Activated CD4-positive, alpha-beta T cell treated with anti-CD3 and anti-CD28 coated beads, Interleukin-2, amount 50 U/mL, for 24 hours (primary cell): Measurements from ENCODE around the gene SLC18B1.

Experiments used
- DNase-seq, 2 donors: peaks; one replicate each; pipeline ENCODE4 v3.0.0-alpha.2; 2020; ENCODE audit warnings: low read depth in 1 of 2, low spot score in 1 of 2

Gene SLC18B1

DNA sequence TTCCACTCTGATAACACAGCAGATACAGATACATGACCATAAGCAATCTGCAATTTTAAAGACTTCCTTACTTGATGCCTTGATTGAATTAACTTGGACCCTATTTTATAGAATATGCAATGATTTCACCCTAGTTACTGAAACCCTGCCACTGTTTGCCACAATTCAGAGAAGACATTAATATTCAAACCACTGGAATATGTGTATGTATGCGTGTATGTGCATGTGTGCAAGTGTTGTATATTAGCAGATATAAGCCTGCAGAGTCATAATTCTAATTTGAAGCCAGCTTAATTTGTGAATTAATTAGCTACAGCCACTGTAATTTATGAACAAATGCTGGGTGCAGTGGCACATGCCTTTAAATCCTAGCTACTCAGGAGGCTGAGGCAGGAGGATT lies 50.0 kb downstream of the SLC18B1 start:
- DNase-seq = no peak

DNA sequence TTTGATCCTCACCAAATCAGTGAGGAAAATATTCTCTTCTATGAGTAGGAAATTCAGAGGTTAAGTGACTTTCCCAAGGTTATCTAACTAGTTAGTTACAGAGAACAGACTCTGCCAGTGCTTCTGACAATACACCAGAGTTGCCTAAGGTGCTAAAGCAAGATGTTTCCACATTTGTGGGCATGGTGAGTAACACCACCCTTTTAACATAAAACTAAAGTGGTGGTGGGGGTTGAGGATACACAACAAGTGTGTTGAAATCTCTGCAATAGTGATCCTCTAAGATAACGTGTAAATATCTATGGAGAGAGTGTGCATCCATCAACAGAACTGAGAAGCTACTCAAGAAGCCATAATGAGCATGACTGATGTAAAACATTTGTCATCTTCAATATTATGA lies 52.4 kb downstream of the SLC18B1 start:
- no peak for DNase-seq

DNA sequence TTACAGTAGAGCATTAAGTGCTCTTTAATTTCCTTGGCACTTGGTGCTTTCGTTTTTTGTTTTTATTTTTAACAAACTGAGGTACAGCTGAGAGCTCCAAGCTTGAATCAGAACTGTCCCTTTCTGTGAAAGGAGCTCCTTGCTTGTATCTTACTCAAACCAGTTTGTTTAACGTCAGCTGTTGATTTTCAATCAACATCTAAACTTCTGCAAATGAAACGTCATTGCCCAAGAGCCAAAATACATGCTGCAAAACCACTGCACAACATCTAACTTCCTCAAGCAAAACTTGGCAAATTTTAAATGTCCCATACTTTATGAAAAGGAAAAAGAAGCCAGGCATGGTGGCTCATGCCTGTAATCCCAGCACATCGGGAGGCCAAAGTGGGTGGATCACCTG lies 55.9 kb downstream of the SLC18B1 start:
- DNase-seq = no peak

DNA sequence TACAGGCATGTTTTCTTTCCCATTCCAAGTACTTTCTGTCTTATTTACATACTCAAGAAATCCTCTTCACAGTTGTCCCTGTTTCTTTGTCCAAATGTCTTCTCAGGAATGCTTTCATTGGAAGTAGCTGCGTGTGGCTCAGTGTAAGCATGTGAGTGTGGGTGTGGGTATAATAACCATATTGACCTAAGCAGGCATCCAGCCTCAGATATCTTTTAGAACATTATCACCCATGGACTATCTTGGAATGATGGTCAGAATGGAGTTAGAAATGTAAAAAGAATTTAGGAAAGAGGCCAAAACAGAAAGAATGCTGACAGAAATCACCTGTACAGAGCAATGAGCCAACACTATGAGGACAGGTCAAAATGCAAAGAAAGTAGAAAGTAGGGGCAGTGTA lies 57.2 kb downstream of the SLC18B1 start:
- DNase-seq = no peak

DNA sequence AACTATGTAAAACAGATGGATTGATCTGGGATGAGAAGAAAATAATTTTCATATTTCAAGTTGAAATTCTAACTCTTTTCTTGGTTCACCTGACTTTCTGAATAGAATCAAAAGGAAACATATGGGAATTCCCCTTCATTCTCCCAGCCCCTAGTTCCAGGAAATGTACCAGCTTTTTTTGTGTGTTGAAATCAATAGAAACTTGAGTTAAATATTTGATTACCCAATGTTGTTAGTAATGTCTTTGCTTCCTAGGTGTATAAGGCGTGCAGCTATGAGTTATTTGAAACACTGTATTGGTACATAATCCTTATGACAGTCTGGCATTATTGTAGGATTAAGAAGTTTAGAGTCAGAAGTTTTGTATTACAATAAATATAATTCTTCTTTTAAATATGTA lies 62.2 kb downstream of the SLC18B1 start:
- no peak for DNase-seq

DNA sequence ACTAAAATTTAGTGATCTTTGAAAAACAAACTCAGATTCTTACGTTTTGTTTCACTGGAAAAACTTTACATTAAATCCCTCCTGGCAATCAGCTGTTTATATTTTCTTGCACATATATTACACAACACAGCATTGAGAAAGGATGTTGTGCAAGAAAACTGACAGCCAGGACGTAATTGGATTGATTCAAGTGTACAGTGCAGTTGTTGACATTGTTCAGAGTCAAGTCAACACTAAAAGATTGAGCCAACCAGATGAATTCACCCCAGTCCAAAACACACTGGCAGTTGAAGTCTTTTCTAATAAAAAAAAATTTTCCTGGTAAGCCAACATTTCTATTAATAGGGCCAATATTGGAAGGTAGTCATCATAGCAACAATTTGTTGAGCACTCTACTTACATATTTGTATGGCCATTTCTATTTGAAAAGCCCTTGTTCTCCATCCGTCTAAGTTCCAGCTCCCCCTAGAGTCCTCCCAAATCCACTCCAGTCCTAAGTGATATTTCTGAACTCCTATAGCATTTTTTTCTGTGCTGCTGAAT lies 63.7 kb downstream of the SLC18B1 start:
- no peak for DNase-seq

DNA sequence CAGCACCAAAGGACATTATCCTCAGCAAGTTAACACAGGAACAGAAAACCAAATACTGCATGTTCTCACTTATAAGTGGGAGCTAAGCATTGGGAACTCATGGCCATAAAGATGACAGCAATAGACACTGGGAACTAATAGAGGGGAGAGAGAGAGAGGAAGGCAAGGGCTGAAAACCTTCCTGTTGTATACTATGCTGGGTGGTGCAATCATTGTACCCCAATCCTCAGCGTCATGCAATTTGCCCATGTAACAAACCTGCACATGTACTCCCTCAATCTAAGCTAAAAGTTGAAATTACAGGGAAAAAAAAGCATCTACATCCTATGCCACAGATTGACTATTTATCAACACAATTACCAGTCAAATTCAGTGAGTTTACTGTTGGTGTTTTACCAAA lies 64.6 kb downstream of the SLC18B1 start:
- no peak for DNase-seq

DNA sequence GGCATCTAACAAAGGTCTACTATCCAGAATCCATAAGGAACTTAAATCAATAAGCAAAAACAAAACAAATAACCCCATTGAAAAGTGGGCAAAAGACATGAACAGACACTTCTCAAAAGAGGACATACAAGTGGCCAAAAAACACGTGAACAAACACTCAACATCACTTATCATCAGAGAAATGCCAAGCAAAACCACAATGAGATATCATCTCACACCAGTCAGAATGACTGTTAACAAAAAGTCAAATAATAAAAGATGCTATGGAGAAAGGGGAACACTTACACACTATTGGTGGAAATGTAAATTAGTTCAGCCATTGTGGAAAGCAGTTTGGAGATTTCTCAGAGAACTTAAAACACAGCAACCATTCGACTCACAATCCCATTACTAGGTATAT lies 65.2 kb downstream of the SLC18B1 start:
- no peak for DNase-seq

DNA sequence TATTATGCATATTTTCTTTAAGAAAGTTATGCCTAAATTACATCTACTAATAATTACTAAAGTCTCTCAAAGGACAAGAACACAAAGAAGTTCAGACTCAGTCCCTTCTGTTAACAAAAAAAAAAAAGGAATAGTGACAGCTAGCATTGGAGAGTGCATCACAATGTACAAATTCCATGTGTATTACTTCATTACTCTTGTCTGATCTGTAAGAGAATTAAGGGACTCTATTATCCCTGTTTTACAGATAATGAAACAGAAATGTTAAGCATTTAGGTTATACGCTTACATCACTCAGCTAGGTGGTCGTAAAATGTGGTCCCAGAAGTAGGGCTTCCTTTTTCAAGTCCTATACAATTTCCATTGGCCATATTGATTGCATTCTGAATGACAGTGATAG lies 67.4 kb downstream of the SLC18B1 start:
- DNase-seq = no peak

DNA sequence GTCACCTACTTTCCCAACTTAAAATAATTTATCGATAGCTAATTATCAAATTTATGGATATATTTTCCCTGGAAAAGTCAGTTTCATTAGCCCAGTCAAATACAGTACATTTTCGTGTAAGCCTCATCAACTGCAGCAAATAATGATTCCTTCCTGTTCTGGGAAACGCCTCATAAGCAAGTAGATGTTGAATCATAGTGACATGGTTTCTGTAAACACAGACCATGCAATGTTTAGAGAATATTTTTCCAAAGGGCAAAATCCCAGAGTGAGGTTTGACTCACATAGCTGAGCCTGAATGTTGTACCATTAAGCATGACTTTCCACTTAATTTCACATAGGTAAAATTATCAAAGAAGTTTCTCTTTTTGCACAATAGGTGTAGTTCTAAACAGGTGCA lies 67.9 kb downstream of the SLC18B1 start:
- DNase-seq = no peak

DNA sequence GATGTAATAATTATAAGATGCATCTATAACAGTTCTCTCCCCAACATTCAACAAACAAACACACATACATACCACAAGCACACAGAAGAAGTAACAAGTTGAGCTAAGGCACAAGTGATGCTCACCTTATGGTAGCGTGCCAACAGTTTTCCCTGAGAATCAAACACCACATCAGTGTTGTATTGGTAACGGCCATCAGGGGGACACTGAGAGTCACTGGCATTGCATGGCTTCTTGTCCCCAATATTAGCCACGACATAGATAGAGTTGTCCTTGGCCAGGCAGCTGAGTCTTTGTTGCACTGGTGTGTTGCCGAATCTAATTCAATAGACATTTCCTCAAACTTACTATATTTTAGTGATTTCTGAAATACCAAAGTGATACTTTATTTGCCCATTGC lies 69.8 kb downstream of the SLC18B1 start:
- no peak for DNase-seq

DNA sequence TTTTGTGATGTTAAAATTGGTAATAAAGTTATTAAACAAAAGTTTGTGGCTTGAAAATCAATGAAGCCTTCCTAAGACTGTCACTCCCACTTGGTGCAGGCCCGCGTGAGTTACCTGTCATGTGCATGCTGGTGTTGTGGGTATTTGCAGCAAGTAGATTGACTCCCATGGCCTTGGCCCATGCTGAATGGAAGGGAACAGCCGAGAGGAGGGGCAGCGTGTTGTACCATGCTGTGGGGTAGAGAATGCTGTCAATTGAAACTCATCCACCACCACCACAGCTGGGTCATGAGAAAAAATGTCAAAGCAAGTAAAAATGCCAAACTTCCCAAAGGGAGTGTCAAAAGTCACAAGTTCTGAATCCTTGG lies 71.8 kb downstream of the SLC18B1 start:
- DNase-seq = no peak

DNA sequence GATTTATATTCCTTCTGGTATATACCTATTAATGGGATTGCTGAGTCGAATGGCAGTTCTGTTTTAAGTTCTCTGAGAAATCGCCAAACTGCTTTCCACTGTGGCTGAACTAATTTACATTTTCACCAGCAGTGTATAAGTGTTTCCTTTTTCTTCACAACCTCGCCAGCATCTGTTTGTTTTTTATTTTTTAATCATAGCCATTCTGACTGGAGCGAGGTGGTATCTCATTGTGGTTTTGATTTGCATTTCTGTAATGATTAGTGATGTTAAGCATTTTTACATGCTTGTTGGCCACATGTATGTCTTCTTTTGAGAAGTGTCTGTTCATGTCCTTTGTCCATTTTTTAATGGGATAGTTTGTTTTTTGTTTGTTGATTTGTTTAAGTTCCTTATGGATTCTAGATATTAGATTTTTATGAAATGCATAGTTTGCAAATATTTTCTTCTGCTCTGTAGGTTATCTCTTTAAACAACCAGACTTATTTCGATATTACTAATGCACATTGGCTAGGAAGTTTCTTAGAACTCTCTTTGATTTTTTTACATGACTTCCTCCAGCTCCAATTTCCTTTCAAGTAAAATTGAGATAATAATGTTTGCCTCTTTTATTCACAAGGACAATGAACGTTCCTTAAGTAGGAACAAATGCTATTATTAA lies 72.4 kb downstream of the SLC18B1 start:
- DNase-seq = no peak

DNA sequence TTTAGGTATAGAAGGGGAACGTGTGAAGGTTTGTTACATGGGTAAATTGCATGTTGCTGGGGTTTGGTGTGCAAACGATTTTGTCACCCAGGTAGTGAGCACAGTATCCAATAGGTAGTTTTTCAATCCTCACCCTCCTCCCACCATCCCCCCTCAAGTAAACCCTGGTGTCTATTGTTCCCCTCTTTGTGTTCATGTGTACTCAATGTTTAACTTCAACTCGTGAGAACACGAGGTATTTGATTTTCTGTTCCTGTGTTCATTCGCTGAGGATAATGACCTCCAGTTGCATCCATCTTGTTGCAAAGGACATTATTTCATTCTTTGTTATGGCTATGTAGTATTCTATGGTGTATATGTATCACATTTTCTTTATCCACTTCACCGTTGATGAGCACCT lies 73.0 kb downstream of the SLC18B1 start:
- no peak for DNase-seq

DNA sequence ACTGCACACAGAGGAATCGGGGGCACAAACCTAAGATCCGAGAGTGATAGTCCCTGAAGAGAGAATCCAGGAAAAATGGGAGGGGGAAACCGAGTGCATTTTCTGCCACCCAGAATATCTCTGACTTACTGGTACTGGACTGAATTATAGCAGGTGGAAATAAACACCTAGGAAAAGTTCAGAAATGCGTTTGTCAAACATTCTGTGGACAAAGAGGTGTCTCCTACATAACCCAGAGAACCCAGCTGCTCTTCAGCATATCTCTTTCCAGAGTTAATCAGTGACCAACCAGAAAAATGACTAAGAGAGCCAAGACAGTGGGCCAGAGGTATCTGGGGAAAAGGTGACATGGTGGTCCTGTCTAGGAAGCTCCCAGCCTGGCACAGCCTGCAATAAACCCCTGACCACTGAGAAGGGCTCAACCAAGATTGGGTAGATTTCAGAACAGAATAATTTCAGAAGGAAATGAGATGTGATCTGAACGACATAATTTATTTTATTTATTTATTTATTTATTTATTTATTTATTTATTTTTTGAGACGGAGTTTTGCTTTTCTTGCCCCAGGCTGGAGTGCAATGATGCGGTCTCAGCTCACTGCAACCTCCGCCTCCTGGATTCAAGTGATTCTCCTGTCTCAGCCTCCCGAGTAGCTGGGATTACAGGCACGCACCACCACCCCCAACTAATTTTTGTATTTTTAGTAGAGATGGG lies 78.5 kb downstream of the SLC18B1 start:
- no peak for DNase-seq
